GM10248 (cell line): Measurements from ENCODE around the gene HOXA13.

Experiments
- CTCF ChIA-PET: fragments of 300-600 bp; sonication (Branson Sonifier 250); formaldehyde crosslinking; extraction: SDS; loops from one replicate; lab custom pipeline; 2021; ENCODE audit warnings: antibody characterized with exemption; lab: Yijun Ruan, JAX
- POLR2A ChIA-PET: fragments of 350-650 bp; sonication (Branson Sonifier 250); formaldehyde crosslinking; extraction: SDS; loops from one replicate; lab custom pipeline; 2020; ENCODE audit warnings: antibody characterized with exemption; lab: Yijun Ruan, JAX
- DNase-seq: peaks from one replicate; pipeline ENCODE4 v3.0.0; 2012; ENCODE audit errors: extremely low spot score
- CTCF ChIP-seq: IDR thresholded peaks from 2 replicates; pipeline ENCODE4 v1.5.1; 2012; ENCODE audit warnings: mild to moderate bottlenecking, low read depth; ENCODE audit errors: extremely low read depth, missing control alignments, control extremely low read depth

HOXA13 gene

GRCh38 chr7:27203365-27203953 lies 3.6 kb upstream of the HOXA13 start:
- POLR2A ChIA-PET: no interaction called here
- no peak for DNase-seq
- CTCF ChIA-PET: interaction anchor here (1.0 to 1.9 kb wide), 2 partner anchors 8 to 35 kb away, joined by 3 to 5 read pairs; no protein-coding TSS in a partner anchor
- no peak for TF ChIP-seq CTCF

- no peak for TF ChIP-seq CTCF
- CTCF ChIA-PET: interaction anchor here (0.8 to 1.3 kb wide), 2 partner anchors 41 to 402 kb away, joined by 3 read pairs; no protein-coding TSS in a partner anchor
- POLR2A ChIA-PET: no interaction called here
- DNase-seq: no peak
Measured at GRCh38 chr7:27202862-27203134, 2.9 kb upstream of the HOXA13 start.

- no peak for TF ChIP-seq CTCF
- DNase-seq: no peak
- POLR2A ChIA-PET: no interaction called here
- CTCF ChIA-PET: interaction anchor here (0.8 to 1.3 kb wide), 2 partner anchors 40 to 403 kb away, joined by 3 read pairs; no protein-coding TSS in a partner anchor
Measured at GRCh38 chr7:27202018-27202861, 2.3 kb upstream of the HOXA13 start.

- ChIA-PET CTCF (interaction anchor here (1.3 kb wide), 1 partner anchor 403 kb away, joined by 3 read pairs; no protein-coding TSS in a partner anchor), POLR2A (no interaction called here)
- TF ChIP-seq CTCF: no peak
- no peak for DNase-seq
Measured at GRCh38 chr7:27201580-27202017, 1.7 kb upstream of the HOXA13 start.

GRCh38 chr7:27200761-27201579 lies 1.1 kb upstream of the HOXA13 start:
- POLR2A ChIA-PET: no interaction called here
- CTCF ChIA-PET: interaction anchor here (2.7 kb wide), 1 partner anchor 8 kb away, joined by 12 read pairs; no protein-coding TSS in a partner anchor
- DNase-seq: no peak
- TF ChIP-seq CTCF: no peak
